Prostate gland (tissue), 2 donors: Measurements from ENCODE around the gene CTXN2. TPM values are rescaled to one million over a fixed set of nuclear protein-coding genes. Genes with fewer than 3 reads are reported as not detected.

Experiments used
- DNase-seq: peaks from one replicate; pipeline ENCODE4 v3.0.0-alpha.2; 2019; ENCODE audit warnings: low spot score
- H3K27ac ChIP-seq, 2 donors: fragments of 200-600 bp; sonication (generic); 2 replicates each; pipeline ENCODE4 v1.5.1; 2017 to 2019
- H3K27me3 ChIP-seq: fragments of 200-600 bp; sonication (generic); replicated peaks from 2 replicates; pipeline ENCODE4 v1.5.1; 2019; ENCODE audit not compliant: insufficient read depth
- H3K36me3 ChIP-seq, 2 donors: fragments of 200-600 bp; sonication (generic); 1 replicate in 1 of 2; 2 replicates in 1 of 2; pipeline versions ENCODE4 v1.5.1 to v1.8.1; 2017 to 2019
- H3K4me1 ChIP-seq: fragments of 200-600 bp; sonication (generic); replicated peaks from 2 replicates; pipeline ENCODE4 v1.5.1; 2019
- H3K4me3 ChIP-seq, 2 donors: fragments of 200-600 bp; sonication (generic); 2 replicates each; pipeline ENCODE4 v1.5.1; 2017 to 2019
- H3K9me3 ChIP-seq: fragments of 200-600 bp; sonication (generic); 2 replicates; pipeline ENCODE4 v1.5.1; 2017
- POLR2A ChIP-seq: fragments of 450-650 bp; IDR thresholded peaks from one replicate; pipeline ENCODE4 v1.6.1; 2016; ENCODE audit warnings: antibody characterized with exemption, mild to moderate bottlenecking
- POLR2AphosphoS5 ChIP-seq: sonication (generic); formaldehyde crosslinking; IDR thresholded peaks from one replicate; pipeline ENCODE4 v1.6.1; 2017; ENCODE audit warnings: antibody characterized with exemption
- WGBS: methylation state at CpG from one replicate; pipeline ENCODE4 v1.1.5; 2018; 5-methylcytosine and 5-hydroxymethylcytosine counted together
- intact Hi-C: fragments of 100-400 bp; cut with DNase I; formaldehyde crosslinking; loops from one replicate; pipeline ENCODE4 v1.14.2; 2022
- total RNA-seq, 2 donors: library from RNA; depleted of rRNA; stranded (reverse); fragments of >200 nt; gene quantifications; one replicate each; pipeline ENCODE4 v1.1.0, GENCODE V29; 2016
- TF ChIP-seq, protein P1 (sequence below), 4 experiments: fragments of 200-600 bp in 2 of 4; fragments of 450-650 bp in 2 of 4; sonication (generic) in 2 of 4; IDR thresholded peaks; 1 replicate in 3 of 4; 2 replicates in 1 of 4; pipeline ENCODE4 v1.5.1; 2016 to 2019; ENCODE audit warnings: antibody characterized with exemption in 4 of 4, mild to moderate bottlenecking in 2 of 4, moderate library complexity in 2 of 4

The CTXN2 gene
- total RNA-seq, 2 donors from 2014 or later = not detected

DNA sequence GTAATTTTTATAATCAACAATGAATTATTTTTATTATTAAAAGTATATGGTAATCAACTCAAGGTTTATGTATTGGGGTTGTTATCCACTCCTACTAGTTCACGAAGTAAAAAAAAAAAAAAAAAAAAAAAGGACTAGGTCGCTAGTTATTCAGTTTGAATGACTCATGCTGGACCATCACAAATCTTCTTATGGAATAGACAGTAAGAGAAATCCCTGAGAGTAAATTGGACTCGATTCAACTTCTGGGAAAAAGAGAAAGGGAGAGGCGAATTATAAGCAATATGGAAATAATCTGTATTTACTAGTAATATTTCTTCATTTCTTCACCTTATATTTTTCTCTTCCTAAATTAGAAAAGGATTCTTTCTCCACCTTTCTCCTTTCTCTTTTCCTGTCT is 15.4 kb upstream of the CTXN2 start:
- H3K27me3 ChIP-seq = no peaks in the 10 kb centered on the region
- DNase-seq = no peak
- no peaks in the 10 kb centered on the region for H3K4me1 ChIP-seq
- intact Hi-C loops = no loop called here
- 82% methylated on average over 4 of the region's 4 CpGs for WGBS
- H3K4me3 ChIP-seq = no peak overlapping the region
- TF ChIP-seq POLR2A = no peak
- no peak for TF ChIP-seq POLR2AphosphoS5
- TF ChIP-seq, protein P1, sequence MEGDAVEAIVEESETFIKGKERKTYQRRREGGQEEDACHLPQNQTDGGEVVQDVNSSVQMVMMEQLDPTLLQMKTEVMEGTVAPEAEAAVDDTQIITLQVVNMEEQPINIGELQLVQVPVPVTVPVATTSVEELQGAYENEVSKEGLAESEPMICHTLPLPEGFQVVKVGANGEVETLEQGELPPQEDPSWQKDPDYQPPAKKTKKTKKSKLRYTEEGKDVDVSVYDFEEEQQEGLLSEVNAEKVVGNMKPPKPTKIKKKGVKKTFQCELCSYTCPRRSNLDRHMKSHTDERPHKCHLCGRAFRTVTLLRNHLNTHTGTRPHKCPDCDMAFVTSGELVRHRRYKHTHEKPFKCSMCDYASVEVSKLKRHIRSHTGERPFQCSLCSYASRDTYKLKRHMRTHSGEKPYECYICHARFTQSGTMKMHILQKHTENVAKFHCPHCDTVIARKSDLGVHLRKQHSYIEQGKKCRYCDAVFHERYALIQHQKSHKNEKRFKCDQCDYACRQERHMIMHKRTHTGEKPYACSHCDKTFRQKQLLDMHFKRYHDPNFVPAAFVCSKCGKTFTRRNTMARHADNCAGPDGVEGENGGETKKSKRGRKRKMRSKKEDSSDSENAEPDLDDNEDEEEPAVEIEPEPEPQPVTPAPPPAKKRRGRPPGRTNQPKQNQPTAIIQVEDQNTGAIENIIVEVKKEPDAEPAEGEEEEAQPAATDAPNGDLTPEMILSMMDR (IDR thresholded peaks at IDR 0.05) = no peak
- no peak overlapping the region for H3K27ac ChIP-seq
- no peaks in the 10 kb centered on the region for H3K36me3 ChIP-seq
- no peaks in the 10 kb centered on the region for H3K9me3 ChIP-seq

GRCh38 chr15:48176957-48177356 is 14.5 kb upstream of the CTXN2 start:
- Histone ChIP-seq H3K4me3 (no peak overlapping the region), H3K27ac (no peak overlapping the region), H3K4me1 (no peaks in the 10 kb centered on the region), H3K36me3 (no peaks in the 10 kb centered on the region), H3K27me3 (no peaks in the 10 kb centered on the region), H3K9me3 (no peaks in the 10 kb centered on the region)
- 72% methylated on average over 2 of the region's 2 CpGs for WGBS
- no peak for DNase-seq
- intact Hi-C loops = no loop called here
- no peak for TF ChIP-seq POLR2A
- no peak for TF ChIP-seq POLR2AphosphoS5
- TF ChIP-seq, protein P1 (IDR thresholded peaks at IDR 0.05) = no peak

DNA sequence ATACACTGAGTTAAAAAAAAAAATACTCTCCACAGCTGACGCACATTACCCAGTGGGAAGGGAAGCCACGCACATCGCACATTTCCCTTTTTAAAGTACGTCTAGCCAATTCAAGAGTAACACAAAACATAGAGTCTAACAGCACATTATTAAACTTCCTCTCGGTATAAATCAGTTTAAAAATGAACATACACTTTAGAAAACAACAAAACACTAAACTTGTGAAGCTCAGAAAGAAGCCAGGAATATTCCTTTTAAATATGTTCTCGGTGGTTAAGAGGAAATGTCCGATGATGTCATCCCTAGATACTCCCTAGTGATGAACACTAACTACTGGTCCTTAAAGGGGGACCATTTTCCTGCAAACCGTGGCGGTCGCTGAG is 14.1 kb upstream of the CTXN2 start:
- 8% methylated on average over 10 of the region's 10 CpGs for WGBS

DNA sequence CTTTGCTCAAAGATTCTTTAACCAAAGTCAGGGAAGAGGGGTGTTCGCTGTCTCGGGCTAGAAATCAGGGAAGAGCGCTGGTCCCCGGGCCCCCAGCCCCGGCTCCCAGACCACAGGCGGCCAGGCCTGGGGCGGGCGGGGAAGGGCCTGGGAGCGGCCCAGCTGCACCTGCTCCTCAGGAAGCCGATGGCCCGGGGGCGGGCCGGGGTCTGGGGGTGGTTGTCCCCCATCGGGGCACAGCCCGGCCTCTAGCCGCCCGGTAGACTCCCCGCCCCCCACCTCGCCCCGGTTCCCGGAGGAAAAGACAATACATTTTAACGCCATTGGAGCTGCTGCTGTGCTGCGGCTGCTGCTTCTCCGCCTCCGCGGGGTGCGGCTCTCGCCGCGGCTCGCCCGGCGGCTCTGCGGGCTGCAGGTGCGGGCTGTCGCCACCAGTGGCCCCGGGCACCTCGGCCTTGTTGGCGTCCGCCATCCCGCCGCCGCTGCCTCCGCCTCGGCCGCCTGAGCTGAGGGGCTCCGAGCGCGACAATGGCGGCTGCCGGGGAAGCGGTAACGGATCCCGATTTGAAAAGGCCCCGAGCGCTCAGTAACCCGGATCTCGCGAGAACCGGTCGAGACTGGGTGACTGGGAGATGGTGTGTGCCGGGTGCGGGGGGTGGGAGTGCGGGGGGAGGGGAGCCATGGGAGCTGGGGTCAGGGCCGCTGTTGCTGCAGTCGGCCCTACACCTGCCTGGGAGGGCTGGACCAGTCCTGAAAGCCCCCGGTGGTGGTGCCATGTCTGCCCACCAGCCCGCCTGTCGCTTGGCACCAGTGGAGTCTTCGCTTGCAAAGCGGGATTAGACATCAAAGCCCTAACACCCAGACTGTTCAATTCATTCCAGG is 13.5 kb upstream of the CTXN2 start, which contains the start of gene MYEF2:
Gene MYEF2, minus strand, starts transcription at position 530 of the 882 bp plus-strand sequence. Its CDS starts 58 bp downstream, at position 472.
- Histone ChIP-seq H3K36me3 (no peaks in the 10 kb centered on the region), H3K27me3 (no peaks in the 10 kb centered on the region), H3K9me3 (no peaks in the 10 kb centered on the region), H3K27ac (peak within 1 kb of the TSS; percentile 68 to 72), H3K4me1 (no peaks in the 10 kb centered on the region), H3K4me3 (peak within 1 kb of the TSS; percentile 58 to 61)
- WGBS = 2% methylated on average over 60 of the region's 71 CpGs
- TF ChIP-seq, protein P1 (IDR thresholded peaks at IDR 0.05) = peak in 1 of 4 experiments; percentile 23
- TF ChIP-seq POLR2AphosphoS5 (no peak), POLR2A (no peak)
- peak; percentile 39 for DNase-seq
- intact Hi-C loops = no loop called here

More for the DNA sequence above, 14.1 kb upstream of the CTXN2 start:
- no peak for DNase-seq
- Histone ChIP-seq H3K4me1 (no peaks in the 10 kb centered on the region), H3K9me3 (no peaks in the 10 kb centered on the region), H3K4me3 (peak overlapping the region; percentile 58 to 61), H3K27ac (peak overlapping the region; percentile 68 to 72), H3K36me3 (no peaks in the 10 kb centered on the region), H3K27me3 (no peaks in the 10 kb centered on the region)
- TF ChIP-seq POLR2AphosphoS5 = no peak
- TF ChIP-seq POLR2A = no peak
- TF ChIP-seq, protein P1 (IDR thresholded peaks at IDR 0.05) = no peak
- intact Hi-C loops = no loop called here

DNA sequence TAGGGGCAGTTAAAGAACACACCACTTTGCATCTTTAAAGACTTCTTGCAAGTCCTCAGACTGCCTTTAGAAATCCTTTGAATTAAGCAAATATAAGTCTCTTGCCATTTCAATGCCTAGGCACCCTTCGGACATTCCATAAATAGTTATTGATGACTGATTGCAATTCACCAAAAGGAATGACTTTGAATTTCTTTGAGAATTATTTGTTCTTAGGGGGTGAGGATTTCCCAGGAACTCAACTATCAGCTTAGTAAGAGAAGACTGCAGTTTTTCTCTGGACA is 12.9 kb upstream of the CTXN2 start:
- no peaks in the 10 kb centered on the region for H3K4me1 ChIP-seq
- no peaks in the 10 kb centered on the region for H3K36me3 ChIP-seq
- no peaks in the 10 kb centered on the region for H3K27me3 ChIP-seq
- TF ChIP-seq, protein P1 (IDR thresholded peaks at IDR 0.05) = no peak
- TF ChIP-seq POLR2A (no peak), POLR2AphosphoS5 (no peak)
- no peaks in the 10 kb centered on the region for H3K9me3 ChIP-seq
- DNase-seq = no peak
- H3K4me3 ChIP-seq = peak overlapping the region; percentile 58 to 61
- WGBS = 77% methylated on average over 1 of the region's 1 CpG
- no peak overlapping the region for H3K27ac ChIP-seq
- intact Hi-C loops = no loop called here
